ENCODE measurements around the gene AQP4. TPM values are rescaled to one million over a fixed set of nuclear protein-coding genes. Genes with fewer than 3 reads are reported as not detected.

AQP4 gene
- total RNA-seq: under 1 TPM; 0.33 to 0.42 TPM
- under 1 TPM; 0.07 to 0.36 TPM for polyA plus RNA-seq

GRCh38 chr18:26865557-26865956 lies at the start of gene AQP4:
Gene AQP4 (minus strand): TSS chr18:26865707. CDS start chr18:26865689, 18 bp downstream.
- Histone ChIP-seq H3K4me3 (ENCODE audit: low read depth in 1 of 3, low read length in 3 of 3) (no peak within 1 kb of the TSS), H3K9ac (ENCODE audit: low read depth in 1 of 2, low read length in 2 of 2) (no peak within 1 kb of the TSS), H3K4me1 (ENCODE audit: control insufficient read depth in 4 of 4, insufficient read depth in 4 of 4, low read length in 3 of 4) (peaks cover 0 to 8% (median 5%) of the 10 kb centered on the region in 4 donors), H3K36me3 (ENCODE audit: control insufficient read depth in 4 of 4, insufficient read depth in 3 of 4, low read depth in 1 of 4, low read length in 3 of 4) (no peaks in the 10 kb centered on the region), H3K9me3 (ENCODE audit: control insufficient read depth in 4 of 4, low read length in 3 of 4) (no peaks in the 10 kb centered on the region), H3K27me3 (ENCODE audit: control insufficient read depth in 4 of 4, insufficient read depth in 4 of 4, low read length in 3 of 4) (no peaks in the 10 kb centered on the region), H3K27ac (ENCODE audit: low read depth in 1 of 2, low read length in 2 of 2) (no peak within 1 kb of the TSS)
- 64% methylated on average over 5 of the region's 5 CpGs for WGBS
- no peak for DNase-seq (ENCODE audit: low spot score)
- TF ChIP-seq SP1 (IDR thresholded peaks at IDR 0.05) (no peak), ATF3 (IDR thresholded peaks at IDR 0.05) (no peak), FOXA2 (IDR thresholded peaks at IDR 0.05) (no peak), RAD21 (IDR thresholded peaks at IDR 0.05) (no peak), REST (IDR thresholded peaks at IDR 0.05) (no peak), YY1 (IDR thresholded peaks at IDR 0.05) (no peak), RXRA (IDR thresholded peaks at IDR 0.05) (no peak), HNF4G (IDR thresholded peaks at IDR 0.05) (no peak), HNF4A (conservative IDR thresholded peaks at IDR 0.05) (no peak), GABPA (IDR thresholded peaks at IDR 0.05 in 1 of 2, conservative IDR thresholded peaks at IDR 0.05 in 1 of 2) (no peak), NR2F2 (IDR thresholded peaks at IDR 0.05) (no peak), MAX (IDR thresholded peaks at IDR 0.05) (no peak), TAF1 (conservative IDR thresholded peaks at IDR 0.05) (no peak), JUND (IDR thresholded peaks at IDR 0.05) (no peak), FOXA1 (IDR thresholded peaks at IDR 0.05) (no peak), EGR1 (IDR thresholded peaks at IDR 0.05; ENCODE audit: low read depth in 2 of 2) (no peak)
- TF ChIP-seq, protein P1, sequence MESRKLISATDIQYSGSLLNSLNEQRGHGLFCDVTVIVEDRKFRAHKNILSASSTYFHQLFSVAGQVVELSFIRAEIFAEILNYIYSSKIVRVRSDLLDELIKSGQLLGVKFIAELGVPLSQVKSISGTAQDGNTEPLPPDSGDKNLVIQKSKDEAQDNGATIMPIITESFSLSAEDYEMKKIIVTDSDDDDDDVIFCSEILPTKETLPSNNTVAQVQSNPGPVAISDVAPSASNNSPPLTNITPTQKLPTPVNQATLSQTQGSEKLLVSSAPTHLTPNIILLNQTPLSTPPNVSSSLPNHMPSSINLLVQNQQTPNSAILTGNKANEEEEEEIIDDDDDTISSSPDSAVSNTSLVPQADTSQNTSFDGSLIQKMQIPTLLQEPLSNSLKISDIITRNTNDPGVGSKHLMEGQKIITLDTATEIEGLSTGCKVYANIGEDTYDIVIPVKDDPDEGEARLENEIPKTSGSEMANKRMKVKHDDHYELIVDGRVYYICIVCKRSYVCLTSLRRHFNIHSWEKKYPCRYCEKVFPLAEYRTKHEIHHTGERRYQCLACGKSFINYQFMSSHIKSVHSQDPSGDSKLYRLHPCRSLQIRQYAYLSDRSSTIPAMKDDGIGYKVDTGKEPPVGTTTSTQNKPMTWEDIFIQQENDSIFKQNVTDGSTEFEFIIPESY (IDR thresholded peaks at IDR 0.05): no peak
- TF ChIP-seq, protein P2, sequence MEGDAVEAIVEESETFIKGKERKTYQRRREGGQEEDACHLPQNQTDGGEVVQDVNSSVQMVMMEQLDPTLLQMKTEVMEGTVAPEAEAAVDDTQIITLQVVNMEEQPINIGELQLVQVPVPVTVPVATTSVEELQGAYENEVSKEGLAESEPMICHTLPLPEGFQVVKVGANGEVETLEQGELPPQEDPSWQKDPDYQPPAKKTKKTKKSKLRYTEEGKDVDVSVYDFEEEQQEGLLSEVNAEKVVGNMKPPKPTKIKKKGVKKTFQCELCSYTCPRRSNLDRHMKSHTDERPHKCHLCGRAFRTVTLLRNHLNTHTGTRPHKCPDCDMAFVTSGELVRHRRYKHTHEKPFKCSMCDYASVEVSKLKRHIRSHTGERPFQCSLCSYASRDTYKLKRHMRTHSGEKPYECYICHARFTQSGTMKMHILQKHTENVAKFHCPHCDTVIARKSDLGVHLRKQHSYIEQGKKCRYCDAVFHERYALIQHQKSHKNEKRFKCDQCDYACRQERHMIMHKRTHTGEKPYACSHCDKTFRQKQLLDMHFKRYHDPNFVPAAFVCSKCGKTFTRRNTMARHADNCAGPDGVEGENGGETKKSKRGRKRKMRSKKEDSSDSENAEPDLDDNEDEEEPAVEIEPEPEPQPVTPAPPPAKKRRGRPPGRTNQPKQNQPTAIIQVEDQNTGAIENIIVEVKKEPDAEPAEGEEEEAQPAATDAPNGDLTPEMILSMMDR (IDR thresholded peaks at IDR 0.05; ENCODE audit: low read depth, low read length, missing input control): no peak

All from liver (tissue), 9 donors.